Stimulated activated naive CD4-positive, alpha-beta T cell (primary cell): ENCODE results near the gene CA5A.

Experiments used
- DNase-seq, 6 experiments: peaks; one replicate each; lab custom pipeline; 2025; lab: John Stamatoyannopoulos, UW

The CA5A gene

DNA sequence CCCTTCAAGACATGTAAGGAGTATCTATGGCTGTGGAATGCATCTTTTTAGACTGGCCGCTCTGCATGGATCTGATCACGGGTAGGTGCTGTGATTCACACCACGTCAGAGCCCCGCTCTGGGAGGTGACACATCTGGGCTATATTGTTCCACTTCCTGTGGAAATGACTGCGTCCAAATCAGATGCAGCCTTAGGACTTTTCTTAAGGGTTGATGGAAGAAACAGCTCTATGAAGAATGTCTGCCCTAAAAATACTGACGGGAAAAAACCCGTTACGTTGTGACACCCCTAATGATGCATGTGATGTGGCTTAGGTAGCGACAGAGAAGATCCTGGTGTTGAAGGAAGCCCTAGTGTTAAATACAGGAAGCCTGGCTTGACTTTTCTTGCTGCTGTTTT is 27.1 kb upstream of the CA5A start:
- peak; percentile 28 to 51 (median 36) for DNase-seq

DNA sequence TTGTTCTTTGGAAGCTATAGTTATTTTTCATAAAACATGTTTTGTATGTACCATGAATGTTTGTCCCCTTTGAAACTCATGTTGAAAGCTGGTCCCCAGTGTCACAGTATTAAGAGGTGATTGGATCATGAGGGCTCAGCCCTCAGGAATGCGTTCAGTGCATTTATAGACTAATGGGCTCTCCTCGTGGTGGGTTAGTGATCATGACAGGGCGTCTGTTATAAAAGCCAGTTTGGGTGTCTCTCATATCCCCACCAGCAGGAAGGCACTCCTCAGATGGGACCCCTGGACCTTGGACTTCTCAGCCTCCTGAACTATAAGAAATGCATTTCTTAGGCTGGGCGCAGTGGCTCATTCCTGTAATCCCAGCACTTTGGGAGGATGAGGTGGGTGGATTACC is 25.3 kb upstream of the CA5A start:
- DNase-seq = no peak

- DNase-seq = no peak
Observed at GRCh38 chr16:87960852-87961251, 24.5 kb upstream of the CA5A start.

GRCh38 chr16:87960296-87960695 is 24.0 kb upstream of the CA5A start:
- no peak for DNase-seq

- no peak for DNase-seq
Observed at GRCh38 chr16:87959391-87959990, 23.2 kb upstream of the CA5A start.

GRCh38 chr16:87958632-87959031 is 22.3 kb upstream of the CA5A start:
- no peak for DNase-seq

GRCh38 chr16:87957296-87958094 is 21.2 kb upstream of the CA5A start:
- no peak for DNase-seq

DNA sequence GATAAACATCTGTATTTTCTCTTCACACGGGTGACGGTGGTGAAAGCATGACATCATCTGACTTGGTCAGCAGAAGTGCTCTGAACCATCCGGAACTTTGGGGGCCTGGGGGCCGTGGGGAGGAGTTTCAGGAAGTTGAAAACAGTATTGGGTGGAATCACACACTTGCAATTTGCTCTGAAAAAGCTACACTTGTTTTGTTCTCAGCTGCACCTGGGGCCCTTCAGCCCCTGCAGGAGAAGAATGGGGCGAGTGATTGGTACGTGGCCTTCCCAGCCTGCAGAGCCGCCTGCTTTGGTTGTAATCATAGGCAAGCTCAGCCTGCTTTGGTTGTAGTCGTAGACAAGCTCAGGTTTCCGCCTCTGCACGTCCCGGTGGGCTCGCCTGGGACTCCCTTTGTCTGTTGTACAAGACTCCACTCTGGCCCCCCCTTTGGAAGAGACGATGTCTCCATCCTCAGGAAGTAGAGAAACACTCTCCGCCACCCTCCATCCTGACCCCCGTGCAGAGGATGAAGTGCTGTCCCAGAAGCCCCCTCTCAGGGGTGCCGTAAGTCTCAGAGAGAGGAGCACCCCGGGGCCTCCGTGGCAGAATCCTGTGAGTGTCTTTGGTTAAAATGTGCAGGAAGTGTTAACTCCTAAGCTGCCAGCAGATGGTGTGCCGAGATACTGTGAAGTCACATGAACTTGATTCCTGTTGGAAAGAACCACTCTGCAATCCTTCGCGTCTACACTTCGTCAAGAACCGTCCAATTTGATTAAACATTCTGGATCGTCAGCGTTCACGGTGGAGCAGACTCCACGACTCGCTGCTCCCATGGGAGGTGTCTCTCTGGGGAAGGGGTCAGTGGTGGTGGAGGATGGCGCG is 20.3 kb upstream of the CA5A start:
- DNase-seq = peak; percentile 65 to 81 (median 77)

DNA sequence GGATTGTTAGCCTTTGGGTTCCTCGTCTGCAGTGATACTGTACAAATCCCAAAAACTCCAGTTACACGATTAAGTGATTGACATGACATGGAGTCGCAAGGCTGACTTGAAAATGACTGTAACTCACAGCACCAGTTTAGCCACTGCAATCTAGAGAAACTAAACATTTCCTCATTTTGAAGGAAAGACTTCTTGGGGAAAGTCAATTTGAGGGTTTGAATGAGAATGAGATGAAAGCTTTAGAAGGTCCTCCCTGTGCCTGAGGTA is 19.7 kb upstream of the CA5A start:
- no peak for DNase-seq

- no peak for DNase-seq
Observed at GRCh38 chr16:87955302-87956097, 19.2 kb upstream of the CA5A start.

DNA sequence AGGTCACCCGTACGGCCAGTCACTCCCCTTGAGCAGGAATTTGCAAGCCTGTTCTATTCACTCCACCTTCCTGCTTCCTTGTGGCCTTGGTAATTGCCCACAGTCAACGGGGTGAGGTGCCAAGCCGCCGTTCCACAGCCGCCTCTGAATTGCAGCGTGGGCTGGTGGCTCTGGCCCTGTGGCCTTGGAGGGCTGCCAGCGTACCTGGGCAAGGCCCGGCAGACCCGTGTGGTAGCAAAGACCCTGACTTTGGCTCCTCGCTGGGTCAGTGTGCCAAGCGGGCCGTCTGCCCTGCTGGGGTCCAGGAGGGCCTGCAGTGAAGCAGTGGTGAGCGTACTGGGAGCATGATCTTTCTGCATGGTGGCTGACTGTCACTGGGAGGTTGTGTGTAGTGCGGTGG is 18.5 kb upstream of the CA5A start:
- no peak for DNase-seq

DNA sequence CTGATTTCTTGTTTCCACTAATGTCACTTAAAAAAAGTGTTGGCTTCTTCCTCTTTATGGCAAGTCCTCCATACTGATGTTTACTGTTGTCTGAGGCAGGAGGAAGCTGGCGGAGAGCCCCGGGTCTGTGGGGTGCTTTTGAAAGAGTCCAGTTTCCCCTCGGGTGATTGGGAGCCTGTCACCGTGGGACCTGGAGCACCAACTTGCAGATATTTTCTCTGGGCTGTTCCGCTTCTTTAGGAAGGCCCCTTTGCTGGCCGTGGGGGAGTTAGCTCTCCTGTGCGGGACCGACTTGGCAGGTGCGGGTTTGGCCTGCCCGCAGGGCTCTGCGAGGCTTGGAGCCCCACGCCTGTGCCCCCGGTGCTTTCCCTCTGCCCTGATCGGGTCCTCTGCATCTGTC is 18.0 kb upstream of the CA5A start:
- DNase-seq = no peak

DNA sequence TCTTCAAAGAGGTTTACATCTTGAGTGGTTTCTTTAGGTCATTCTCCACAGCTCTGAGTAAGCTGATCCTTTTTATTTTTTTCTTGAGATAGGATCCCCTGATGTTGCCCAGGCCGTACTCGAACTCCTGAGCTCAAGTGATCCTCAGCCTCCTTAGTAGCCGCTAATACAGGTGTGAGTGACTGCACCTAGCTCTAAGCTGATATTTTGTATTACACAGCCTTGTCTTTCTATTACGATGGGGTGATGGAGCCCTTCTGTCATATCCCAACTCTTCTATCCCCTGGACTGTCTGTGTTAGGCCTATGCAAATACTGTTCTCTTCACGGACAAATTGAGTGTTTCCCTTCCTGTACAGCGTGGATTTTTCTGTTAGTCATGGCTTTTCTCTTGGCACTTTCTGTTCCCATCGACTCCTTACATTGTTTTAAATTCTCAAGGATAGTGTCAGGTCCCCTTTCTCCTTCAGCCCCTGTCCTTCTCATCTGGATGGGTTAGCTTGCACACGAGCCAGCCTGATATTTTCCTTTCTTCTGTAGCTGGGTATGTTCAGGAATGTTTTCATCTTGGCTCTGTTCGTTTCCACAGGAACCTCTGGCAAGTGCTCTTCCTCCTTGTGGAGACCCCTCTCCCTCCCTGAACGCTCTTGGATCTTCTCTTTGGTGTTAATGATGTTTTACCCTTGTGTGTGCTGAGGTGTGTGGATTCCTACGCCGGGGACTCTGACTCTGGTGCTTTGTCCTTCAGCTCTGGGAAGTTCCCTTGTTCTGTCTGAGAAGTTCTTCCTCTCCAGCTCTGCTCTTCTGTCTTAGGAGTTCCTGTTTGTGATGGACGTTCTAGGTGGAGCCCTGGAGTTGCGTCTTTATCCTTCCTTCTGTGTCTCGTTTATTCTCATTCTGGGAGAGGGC is 17.2 kb upstream of the CA5A start:
- no peak for DNase-seq

DNA sequence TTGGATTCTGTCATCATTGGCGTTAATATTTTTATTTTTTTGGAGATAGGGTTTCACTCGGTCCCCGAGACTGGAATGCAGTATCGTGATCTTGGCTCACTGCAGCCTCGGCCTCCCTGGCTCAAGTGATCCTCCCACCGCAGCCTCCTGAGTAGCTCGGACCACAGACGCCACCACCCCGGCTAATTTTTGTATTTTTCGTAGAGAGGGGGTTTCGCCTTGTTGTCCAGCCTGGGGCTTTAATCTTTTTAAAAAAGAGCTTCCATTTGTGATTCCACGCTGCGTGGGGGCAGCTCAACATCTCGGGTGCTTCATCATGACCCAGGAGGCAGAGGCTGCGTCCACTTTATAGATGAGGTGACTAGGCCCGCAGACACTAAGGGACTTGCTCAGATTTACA is 16.4 kb upstream of the CA5A start:
- DNase-seq = no peak

GRCh38 chr16:87951552-87952538 is 15.5 kb upstream of the CA5A start:
- DNase-seq = no peak

GRCh38 chr16:87950765-87951551 is 14.6 kb upstream of the CA5A start, which contains the start of gene BANP:
Gene BANP, plus strand, starts transcription at chr16:87951434. Its CDS starts 23,682 bp downstream, at chr16:87975116.
- DNase-seq = peak; percentile 96 to 100 (median 98)

GRCh38 chr16:87949071-87949744 is 12.9 kb upstream of the CA5A start:
- DNase-seq = no peak

GRCh38 chr16:87948735-87949070 is 12.4 kb upstream of the CA5A start:
- DNase-seq = no peak

- no peak for DNase-seq
Observed at GRCh38 chr16:87948119-87948545, 11.8 kb upstream of the CA5A start.
